ENCODE results near the gene FAM210A.
"Not testable (repeated sequence)": the region's sequence is repeated elsewhere in the genome, so short reads cannot be mapped to it uniquely, and the experiment has no call there.

The FAM210A gene, protein sequence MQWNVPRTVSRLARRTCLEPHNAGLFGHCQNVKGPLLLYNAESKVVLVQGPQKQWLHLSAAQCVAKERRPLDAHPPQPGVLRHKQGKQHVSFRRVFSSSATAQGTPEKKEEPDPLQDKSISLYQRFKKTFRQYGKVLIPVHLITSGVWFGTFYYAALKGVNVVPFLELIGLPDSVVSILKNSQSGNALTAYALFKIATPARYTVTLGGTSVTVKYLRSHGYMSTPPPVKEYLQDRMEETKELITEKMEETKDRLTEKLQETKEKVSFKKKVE

GRCh38 chr18:13726232-13726971 lies at the start of gene FAM210A, which contains the start of gene RNMT:
FAM210A (minus strand) TSS chr18:13726558; CDS start chr18:13682077, 44,481 bp downstream.
RNMT (plus strand) TSS chr18:13726673; CDS start chr18:13731518, 4,845 bp downstream.
- peak; percentile 96 for DNase-seq

GRCh38 chr18:13775058-13775457 lies 48.7 kb upstream of the FAM210A start:
- DNase-seq: no peak

DNA sequence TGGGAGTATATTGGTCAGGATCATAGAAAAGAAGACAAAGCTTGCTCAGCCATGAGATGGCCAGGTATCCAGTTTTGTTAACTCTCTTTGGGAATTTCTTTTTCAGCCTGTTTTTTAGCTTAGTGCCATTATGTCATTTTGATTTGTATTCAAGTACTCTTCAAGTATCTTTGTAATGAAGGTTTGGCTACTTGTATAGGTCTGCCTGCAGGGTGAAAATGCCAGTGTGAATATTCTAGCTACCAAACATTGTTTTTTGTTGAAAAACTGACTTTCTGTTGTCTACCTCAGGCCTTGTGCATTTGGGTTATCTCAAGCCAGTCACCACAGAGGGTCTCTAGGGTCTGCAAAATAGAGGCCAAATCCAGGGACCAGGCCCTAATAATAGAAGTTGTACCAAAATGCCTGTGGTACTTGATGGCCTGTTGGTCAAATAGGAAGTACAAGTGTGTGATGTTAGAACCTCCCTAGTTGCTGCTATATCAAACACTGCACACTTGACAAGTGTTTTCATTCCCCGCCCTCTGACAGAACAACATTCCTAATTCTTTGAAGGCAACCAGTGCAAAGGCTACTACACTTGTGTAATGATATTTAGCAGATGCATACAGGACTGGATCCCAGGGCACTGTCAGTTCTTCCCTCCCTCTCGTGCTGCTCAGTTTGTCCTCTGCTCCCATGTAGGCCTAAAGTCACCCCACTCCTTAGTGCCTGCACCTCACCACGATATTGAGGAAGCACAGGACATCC lies 36.5 kb upstream of the FAM210A start:
- no peak for DNase-seq

GRCh38 chr18:13760047-13760446 lies 33.7 kb upstream of the FAM210A start:
- DNase-seq: no peak

GRCh38 chr18:13758622-13759021 lies 32.3 kb upstream of the FAM210A start:
- no peak for DNase-seq

GRCh38 chr18:13756671-13757070 lies 30.3 kb upstream of the FAM210A start:
- DNase-seq: no peak

- DNase-seq: no peak
These were observed 29.9 kb upstream of the FAM210A start for GRCh38 chr18:13756261-13756660.

DNA sequence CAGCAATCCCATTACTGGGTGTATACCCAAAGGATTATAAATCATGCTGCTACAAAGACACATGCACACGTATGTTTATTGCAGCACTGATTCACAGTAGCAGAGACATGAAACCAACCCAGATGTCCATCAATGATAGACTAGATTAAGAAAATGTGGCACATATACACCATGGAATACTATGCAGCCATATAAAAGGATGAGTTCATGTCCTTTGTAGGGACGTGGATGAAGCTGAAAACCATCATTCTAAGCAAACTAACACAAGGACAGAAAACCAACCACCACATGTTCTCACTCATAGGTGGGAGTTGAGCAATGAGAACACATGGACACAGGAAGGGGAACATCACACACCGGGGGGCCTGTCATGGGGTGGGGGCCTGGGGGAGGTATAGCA lies 25.2 kb upstream of the FAM210A start:
- not testable (repeated sequence) for DNase-seq

DNA sequence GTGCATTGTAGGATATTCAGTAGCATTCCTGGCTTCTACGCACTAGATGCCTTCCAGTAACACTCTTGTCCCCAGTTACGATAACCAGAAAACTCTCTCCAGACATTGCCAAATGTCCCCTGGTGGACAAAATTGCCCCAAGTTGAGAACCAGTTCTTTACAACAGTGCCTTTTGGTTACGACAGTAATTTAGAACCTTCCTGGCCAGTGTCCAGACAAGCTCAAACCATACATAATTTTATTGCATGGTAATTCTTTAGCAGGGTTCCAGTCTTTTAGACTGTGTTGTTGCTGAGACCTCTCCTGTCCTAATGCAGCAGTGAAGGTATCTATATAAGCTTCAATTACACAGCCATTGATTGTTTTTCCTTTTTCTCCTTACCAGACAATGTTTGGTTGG lies 20.3 kb upstream of the FAM210A start:
- no peak for DNase-seq

DNA sequence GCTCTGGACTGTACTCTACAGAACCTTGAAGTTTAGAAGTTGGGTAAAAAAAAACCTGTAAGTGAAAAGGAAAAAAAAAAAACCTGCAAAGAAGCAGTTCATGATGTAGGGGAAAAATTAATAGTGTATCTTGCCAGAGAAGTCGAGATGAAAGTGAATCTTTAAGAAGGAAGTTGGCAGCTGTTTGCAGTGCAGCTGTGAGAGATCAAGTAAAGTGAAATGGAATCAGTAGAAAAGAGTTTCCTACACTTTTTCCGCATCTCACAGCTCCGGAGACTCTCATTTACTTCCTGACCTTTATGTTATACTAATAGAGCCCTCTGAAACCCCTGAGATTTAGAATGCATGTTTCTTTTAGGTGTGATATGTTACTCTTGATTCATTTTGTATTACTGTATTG lies 19.3 kb upstream of the FAM210A start:
- no peak for DNase-seq

DNA sequence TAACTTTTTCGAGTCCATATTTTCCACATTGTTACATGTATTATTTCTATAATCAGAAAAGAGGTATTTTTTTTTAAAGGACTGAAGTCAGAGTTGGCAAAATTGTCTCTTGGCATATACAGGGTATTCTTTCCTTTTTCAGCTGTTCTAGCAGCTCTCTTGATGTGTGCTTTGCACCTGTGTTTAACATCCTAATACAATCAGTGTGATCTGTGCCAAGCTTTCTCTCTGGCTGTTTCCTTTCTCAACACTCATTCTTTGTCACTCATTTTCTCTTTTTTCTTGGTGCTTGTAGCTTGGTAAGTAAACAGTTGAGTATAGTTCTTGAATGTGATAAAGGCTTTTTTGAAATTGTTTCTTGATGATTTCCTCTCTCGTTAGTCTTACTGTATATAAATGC lies 9.3 kb upstream of the FAM210A start:
- no peak for DNase-seq

DNA sequence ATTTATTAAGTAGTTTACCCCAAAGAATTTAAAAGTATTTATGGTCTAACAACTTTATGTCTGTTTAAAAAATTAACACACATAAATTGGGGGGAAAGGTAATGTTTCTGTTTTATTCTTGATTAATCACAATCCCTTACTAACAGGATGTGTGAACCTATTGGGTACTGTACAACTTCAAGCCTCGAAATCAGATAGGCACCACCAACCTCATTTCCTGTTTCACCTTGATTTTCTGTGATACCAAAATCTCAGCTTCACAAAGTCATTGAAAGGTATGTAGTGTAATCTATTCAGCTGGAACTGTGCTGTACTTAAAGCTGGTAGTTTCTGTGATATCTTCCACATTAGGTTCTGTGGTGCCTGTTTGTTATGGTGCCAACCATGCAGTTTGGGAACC lies 4.1 kb upstream of the FAM210A start:
- no peak for DNase-seq

- DNase-seq: no peak
These were observed 594 bp upstream of the FAM210A start for GRCh38 chr18:13726972-13727331.

DNA sequence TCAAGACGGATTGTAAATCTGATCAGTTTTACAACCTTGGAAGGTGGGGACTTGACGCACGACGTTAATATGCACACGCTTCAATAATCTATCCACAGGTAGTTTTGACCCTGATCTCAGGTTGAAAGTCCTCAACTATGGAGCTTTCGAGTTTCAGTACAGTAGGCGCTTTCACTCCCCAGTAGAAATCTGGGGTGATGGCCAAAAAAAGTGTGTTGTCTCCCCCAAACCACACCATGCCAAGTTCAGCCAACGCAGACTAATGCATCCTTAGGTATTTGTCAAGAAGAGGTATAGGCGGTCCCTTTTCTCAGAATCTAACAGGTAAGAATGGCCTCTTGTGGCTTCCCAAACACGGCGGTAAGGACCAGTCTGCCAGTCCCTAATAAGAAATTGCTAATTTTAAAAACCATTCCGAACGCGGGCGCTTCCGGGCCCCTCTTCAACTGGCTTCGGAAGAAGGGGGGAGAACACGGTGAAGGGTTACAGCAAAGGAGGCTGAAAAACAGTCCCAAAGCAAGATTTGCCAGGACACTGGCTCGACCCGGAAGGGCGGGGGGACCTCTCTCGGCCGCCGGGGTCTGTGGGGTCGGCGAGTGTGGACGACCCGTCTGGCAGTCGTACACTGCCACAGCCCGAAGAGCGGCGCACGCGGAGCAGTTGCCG lies 659 bp downstream of the FAM210A start:
- DNase-seq: no peak

GRCh38 chr18:13720847-13721246 lies 5.5 kb downstream of the FAM210A start:
- DNase-seq: no peak

DNA sequence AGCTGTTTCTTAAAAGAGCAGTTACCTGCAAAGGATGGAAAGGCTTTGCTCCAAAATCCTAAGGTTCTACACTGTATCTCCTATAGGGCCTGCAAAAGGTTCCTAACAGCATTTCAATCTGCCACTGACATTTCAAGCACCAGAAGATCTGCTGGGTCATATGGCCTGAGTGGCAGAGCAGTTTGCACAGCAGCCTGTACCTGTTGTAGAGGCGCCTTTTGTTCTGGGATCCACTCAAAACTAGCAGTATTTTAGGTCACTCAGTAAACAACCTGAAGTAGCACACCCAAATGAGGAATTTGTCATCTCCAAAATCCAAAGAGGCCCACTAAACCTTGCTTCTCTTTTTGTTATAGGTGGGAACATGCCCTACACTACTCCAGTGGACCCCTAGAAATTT lies 6.2 kb downstream of the FAM210A start:
- DNase-seq: no peak

DNA sequence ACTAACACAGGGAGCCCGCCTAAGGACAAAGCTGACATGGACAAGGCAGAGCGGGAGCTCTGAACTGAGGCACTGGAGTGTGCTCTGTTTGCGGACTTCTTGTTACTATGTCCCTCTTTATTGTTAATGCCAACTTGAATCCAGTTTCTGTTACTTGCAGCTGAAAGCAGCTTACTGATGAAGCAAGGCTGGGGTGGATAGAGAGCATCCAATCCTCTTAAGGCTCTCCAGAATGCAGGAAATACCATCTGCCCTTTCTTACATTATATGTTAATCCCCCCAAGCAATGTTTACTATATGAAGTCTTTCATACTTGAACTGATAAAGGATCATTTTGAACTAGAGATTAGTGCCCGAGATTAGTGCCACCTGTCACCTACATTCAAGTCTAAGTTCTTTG lies 9.4 kb downstream of the FAM210A start:
- DNase-seq: no peak

- DNase-seq: no peak
These were observed 11.0 kb downstream of the FAM210A start for GRCh38 chr18:13715330-13715729.

DNA sequence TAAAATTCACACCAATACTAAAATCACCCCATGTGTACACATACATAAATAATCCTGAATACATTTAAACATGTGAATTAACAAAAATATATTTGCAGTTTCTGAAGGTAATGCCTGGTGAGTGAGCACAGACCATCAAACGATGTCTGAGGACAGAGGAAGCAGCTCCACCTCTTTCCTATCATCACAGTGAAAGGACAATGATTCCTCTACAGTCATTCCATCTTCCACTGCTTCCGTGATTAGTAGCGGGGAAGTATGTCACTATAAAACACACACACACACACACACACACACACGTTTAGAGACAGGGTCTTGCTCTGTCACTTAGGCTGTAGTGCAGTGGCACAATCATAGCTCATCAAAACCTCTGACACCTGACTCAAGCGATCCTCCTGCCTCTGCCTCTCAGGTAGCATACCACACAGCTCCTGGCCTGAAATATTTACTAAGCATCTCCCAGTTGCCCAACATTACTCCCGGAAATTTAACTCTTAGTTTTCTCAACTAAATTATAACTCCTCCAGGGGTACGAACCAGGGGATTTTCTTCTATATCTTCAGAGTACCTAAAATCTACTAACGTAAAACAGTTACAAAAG lies 12.8 kb downstream of the FAM210A start:
- no peak for DNase-seq

GRCh38 chr18:13712400-13713131 lies 13.8 kb downstream of the FAM210A start:
- DNase-seq: no peak

DNA sequence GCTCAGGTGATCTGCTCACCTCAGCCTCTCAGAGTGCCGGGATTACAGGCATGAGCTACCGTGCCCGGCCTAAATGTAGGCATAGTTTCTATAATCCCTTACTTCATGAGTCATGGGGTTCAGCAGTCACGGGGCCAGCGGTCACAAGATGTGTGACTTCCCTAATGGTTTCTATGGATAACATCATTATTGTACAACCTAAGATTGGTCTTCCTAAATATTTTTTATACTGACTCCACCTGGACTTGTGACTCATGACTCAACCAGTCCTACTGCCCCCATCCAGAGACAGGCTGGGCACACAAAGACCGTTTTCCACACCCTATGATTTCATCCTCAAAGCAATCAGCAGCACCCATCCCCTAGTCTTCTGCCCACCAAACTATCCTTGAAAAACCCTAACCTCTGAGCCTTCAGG lies 15.9 kb downstream of the FAM210A start:
- no peak for DNase-seq

- no peak for DNase-seq
These were observed 22.5 kb downstream of the FAM210A start for GRCh38 chr18:13703899-13704298.

All from retina (tissue), 1 donor.